ENCODE data around the gene ASPSCR1.

The ASPSCR1 gene

GRCh38 chr17:81999976-82000802 is 22.8 kb downstream of the ASPSCR1 start:
- no peak for DNase-seq

GRCh38 chr17:82000803-82001570 is 23.6 kb downstream of the ASPSCR1 start:
- DNase-seq = no peak

- DNase-seq = no peak
These were observed 24.2 kb downstream of the ASPSCR1 start for GRCh38 chr17:82001571-82002056.

- DNase-seq = no peak
These were observed 26.3 kb downstream of the ASPSCR1 start for GRCh38 chr17:82003411-82004381.

- no peak for DNase-seq
These were observed 27.4 kb downstream of the ASPSCR1 start for GRCh38 chr17:82004517-82005455.

- DNase-seq = no peak
These were observed 28.4 kb downstream of the ASPSCR1 start for GRCh38 chr17:82005701-82006348.

GRCh38 chr17:82006468-82007227 is 29.2 kb downstream of the ASPSCR1 start:
- DNase-seq = no peak

- DNase-seq = no peak
These were observed 29.7 kb downstream of the ASPSCR1 start for GRCh38 chr17:82007228-82007494.

- no peak for DNase-seq
These were observed 30.2 kb downstream of the ASPSCR1 start for GRCh38 chr17:82007495-82008257.

GRCh38 chr17:82008258-82008940 is 31.0 kb downstream of the ASPSCR1 start:
- no peak for DNase-seq

GRCh38 chr17:82008941-82009405 is 31.5 kb downstream of the ASPSCR1 start:
- DNase-seq = no peak

GRCh38 chr17:82009413-82009812 is 32.0 kb downstream of the ASPSCR1 start:
- no peak for DNase-seq

GRCh38 chr17:82010575-82011525 is 33.4 kb downstream of the ASPSCR1 start:
- DNase-seq = no peak

GRCh38 chr17:82011617-82012187 is 34.3 kb downstream of the ASPSCR1 start:
- DNase-seq = no peak

GRCh38 chr17:82012261-82012639 is 34.8 kb downstream of the ASPSCR1 start:
- no peak for DNase-seq

- no peak for DNase-seq
These were observed 35.3 kb downstream of the ASPSCR1 start for GRCh38 chr17:82012640-82013295.

- no peak for DNase-seq
These were observed 35.9 kb downstream of the ASPSCR1 start for GRCh38 chr17:82013341-82013740.

Measured in NCI-H2107 (cell line).